H1 (cell line): ENCODE measurements around the gene C1orf210. TPM values are rescaled to one million over a fixed set of nuclear protein-coding genes. Genes with fewer than 3 reads are reported as not detected.

Experiments used
- ASH2L ChIP-seq: fragments of 200-600, 300-600 bp; sonication (generic); IDR thresholded peaks from one replicate; pipeline ENCODE4 v1.7.1; 2017; ENCODE audit warnings: low read length
- FOSL1 ChIP-seq: IDR thresholded peaks from 2 replicates; pipeline ENCODE4 v1.6.1; 2011; ENCODE audit warnings: mild to moderate bottlenecking, low read depth, low read length, moderate library complexity; ENCODE audit not compliant: insufficient read depth
- JUND ChIP-seq: IDR thresholded peaks from 2 replicates; pipeline ENCODE4 v1.6.1; 2011; ENCODE audit warnings: mild to moderate bottlenecking, improper control_type of control experiment, low read length
- NANOG ChIP-seq: IDR thresholded peaks from 2 replicates; pipeline ENCODE4 v1.6.1; 2011; ENCODE audit warnings: low read length, low read depth, mild to moderate bottlenecking, inconsistent platforms; ENCODE audit not compliant: insufficient read depth, poor library complexity, severe bottlenecking
- POLR2A ChIP-seq, 2 experiments: IDR thresholded peaks; 1 replicate in 1 of 2; 2 replicates in 1 of 2; pipeline ENCODE4 v1.6.1; 2011; ENCODE audit warnings: low read depth in 2 of 2, low read length in 2 of 2, mild to moderate bottlenecking in 2 of 2; ENCODE audit errors: control extremely low read depth in 1 of 2
- SAP30 ChIP-seq: fragments of 300-600 bp; sonication (generic); IDR thresholded peaks from 2 replicates; pipeline ENCODE4 v1.7.1; 2012; ENCODE audit warnings: low read length, moderate library complexity, mild to moderate bottlenecking, inconsistent platforms; ENCODE audit not compliant: insufficient read depth, insufficient replicate concordance
- polyA plus RNA-seq, 7 experiments: library from polyadenylated mRNA; depleted of rRNA in 3 of 7; stranded (reverse) in 5 of 7; unstranded in 2 of 7; fragments of >200 nt in 5 of 7; fragments of 200-250 nt in 2 of 7; gene quantifications; 1 replicate in 5 of 7; 2 replicates in 1 of 7; 4 replicates in 1 of 7; pipeline versions ENCODE4 v1.2.1 to v1.2.3, GENCODE V29; 2011 to 2013; ENCODE audit warnings: missing spikeins in 2 of 7, mixed read lengths in 2 of 7
- total RNA-seq: library from RNA; stranded (reverse); fragmentation: NEBNext Ultra II Directional; extraction: Animal tissue kit (Norgen Biotek cat#: 25700); gene quantifications from 2 replicates; pipeline ENCODE4 v1.2.1, GENCODE V29; 2021

C1orf210 gene
- total and polyA plus RNA-seq, 2 of the 8 experiments (the other 6 are each of a cell fraction or from before 2014, with no cell fraction given): 12.0 to 27.9 TPM

GRCh38 chr1:43267291-43267805, 18.0 kb downstream of the C1orf210 start (continued):
- TF ChIP-seq FOSL1 (no peak), NANOG (no peak), SAP30 (no peak), POLR2A (IDR thresholded peaks at IDR 0.05; ENCODE audit: control extremely low read depth in 1 of 2, low read depth in 2 of 2, low read length in 2 of 2) (no peak), JUND (no peak), ASH2L (no peak)
